ENCODE results near the gene BNC2. TPM values are rescaled to one million over a fixed set of nuclear protein-coding genes. Genes with fewer than 3 reads are reported as not detected.

The BNC2 gene
- total RNA-seq, 2 experiments from 2014 or later: not detected

DNA sequence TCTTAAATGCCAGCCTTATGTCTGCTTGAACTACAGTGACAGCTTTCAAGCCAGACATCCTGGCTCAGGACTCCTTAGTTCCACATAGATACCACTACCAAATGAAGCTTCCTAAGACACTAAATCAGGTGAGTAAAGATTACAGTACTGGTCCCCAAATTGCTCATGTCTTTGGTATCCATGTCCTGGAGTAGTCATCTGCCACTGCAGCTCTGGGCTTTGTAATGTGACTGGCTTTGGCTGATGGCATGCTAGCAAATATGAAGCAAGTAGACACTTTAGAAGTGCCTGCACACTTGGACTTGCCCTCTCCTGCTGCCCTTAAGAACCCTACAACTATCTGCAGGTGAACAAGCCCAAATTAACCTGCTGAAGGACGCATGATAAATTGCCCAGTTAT lies 334.9 kb downstream of the BNC2 start:
- TF ChIP-seq EZH2phosphoT487 (IDR thresholded peaks at IDR 0.05; ENCODE audit: borderline replicate concordance, low read depth, low read length): no peak
- TF ChIP-seq, protein P1, sequence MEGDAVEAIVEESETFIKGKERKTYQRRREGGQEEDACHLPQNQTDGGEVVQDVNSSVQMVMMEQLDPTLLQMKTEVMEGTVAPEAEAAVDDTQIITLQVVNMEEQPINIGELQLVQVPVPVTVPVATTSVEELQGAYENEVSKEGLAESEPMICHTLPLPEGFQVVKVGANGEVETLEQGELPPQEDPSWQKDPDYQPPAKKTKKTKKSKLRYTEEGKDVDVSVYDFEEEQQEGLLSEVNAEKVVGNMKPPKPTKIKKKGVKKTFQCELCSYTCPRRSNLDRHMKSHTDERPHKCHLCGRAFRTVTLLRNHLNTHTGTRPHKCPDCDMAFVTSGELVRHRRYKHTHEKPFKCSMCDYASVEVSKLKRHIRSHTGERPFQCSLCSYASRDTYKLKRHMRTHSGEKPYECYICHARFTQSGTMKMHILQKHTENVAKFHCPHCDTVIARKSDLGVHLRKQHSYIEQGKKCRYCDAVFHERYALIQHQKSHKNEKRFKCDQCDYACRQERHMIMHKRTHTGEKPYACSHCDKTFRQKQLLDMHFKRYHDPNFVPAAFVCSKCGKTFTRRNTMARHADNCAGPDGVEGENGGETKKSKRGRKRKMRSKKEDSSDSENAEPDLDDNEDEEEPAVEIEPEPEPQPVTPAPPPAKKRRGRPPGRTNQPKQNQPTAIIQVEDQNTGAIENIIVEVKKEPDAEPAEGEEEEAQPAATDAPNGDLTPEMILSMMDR (conservative IDR thresholded peaks at IDR 0.05; ENCODE audit: low read length): no peak
- ChIA-PET CTCF (ENCODE audit: unreplicated experiment) (no interaction called here), POLR2A (no interaction called here)
- no peaks in the 10 kb centered on the region for H3K9me2 ChIP-seq (ENCODE audit: insufficient read depth, low read length)
- H3K9me3 ChIP-seq (ENCODE audit: low read length): no peaks in the 10 kb centered on the region
- H3K4me3 ChIP-seq (ENCODE audit: low read depth, low read length, poor library complexity, severe bottlenecking): no peak overlapping the region
- intact Hi-C loops (cut with micrococcal nuclease; ENCODE audit: unreplicated experiment): no loop called here
- H3K79me2 ChIP-seq (ENCODE audit: insufficient read depth, low read depth, low read length): no peaks in the 10 kb centered on the region
- H2AFZ ChIP-seq (ENCODE audit: low read length): no peak overlapping the region
- BruUV-seq (replicated peaks): no TSS peak
- no peak for DNase-seq (ENCODE audit: low spot score)
- H3K4me2 ChIP-seq (ENCODE audit: low read length): no peak overlapping the region
- no peaks in the 10 kb centered on the region for H3K36me3 ChIP-seq (ENCODE audit: insufficient read depth, low read length)
- H3K27ac ChIP-seq (ENCODE audit: low read depth, low read length, poor library complexity, severe bottlenecking): no peak overlapping the region
- no peaks in the 10 kb centered on the region for H4K20me1 ChIP-seq (ENCODE audit: insufficient read depth, low read length)
- H3K4me1 ChIP-seq (ENCODE audit: insufficient read depth, low read length, poor library complexity, severe bottlenecking): no peaks in the 10 kb centered on the region

DNA sequence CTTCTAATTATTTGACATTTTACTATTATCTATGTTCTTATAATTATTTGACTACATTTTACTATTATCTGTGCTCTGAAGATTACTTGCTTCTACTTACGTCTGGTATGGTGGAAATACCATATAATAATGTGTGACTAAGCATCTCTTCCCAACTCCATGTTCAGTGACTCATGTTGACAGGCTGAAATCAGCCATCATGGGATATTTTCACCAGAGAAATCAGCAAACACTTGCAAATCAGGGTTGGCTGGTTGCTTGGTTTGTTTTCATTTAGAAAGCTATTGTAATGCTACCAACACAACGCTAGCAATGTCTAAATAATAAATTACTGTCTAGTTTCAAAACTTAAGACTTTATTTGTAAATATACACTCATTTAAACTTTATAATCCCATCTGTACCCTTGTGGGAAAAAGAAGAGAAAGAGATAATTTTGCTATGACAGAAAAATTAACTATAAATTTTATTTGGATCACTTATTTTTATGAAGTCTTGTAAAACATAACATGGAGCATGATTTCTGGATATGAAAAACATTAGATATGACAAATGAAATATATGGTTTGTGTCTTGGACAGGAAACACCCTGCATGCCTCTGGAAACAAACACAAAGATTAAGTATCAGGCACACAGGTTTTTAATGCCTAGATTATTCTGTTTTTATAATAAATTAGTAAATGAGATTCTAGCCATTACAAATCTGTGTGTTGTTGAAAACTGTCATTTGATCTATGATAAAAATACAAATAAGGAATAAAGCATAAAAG lies 337.6 kb downstream of the BNC2 start:
- H2AFZ ChIP-seq (ENCODE audit: low read length): no peak overlapping the region
- intact Hi-C loops (cut with micrococcal nuclease; ENCODE audit: unreplicated experiment): no loop called here
- H3K79me2 ChIP-seq (ENCODE audit: insufficient read depth, low read depth, low read length): no peaks in the 10 kb centered on the region
- no peaks in the 10 kb centered on the region for H4K20me1 ChIP-seq (ENCODE audit: insufficient read depth, low read length)
- no peaks in the 10 kb centered on the region for H3K9me3 ChIP-seq (ENCODE audit: low read length)
- H3K36me3 ChIP-seq (ENCODE audit: insufficient read depth, low read length): no peaks in the 10 kb centered on the region
- TF ChIP-seq, protein P1 (conservative IDR thresholded peaks at IDR 0.05; ENCODE audit: low read length): no peak
- TF ChIP-seq EZH2phosphoT487 (IDR thresholded peaks at IDR 0.05; ENCODE audit: borderline replicate concordance, low read depth, low read length): no peak
- no peaks in the 10 kb centered on the region for H3K4me1 ChIP-seq (ENCODE audit: insufficient read depth, low read length, poor library complexity, severe bottlenecking)
- DNase-seq (ENCODE audit: low spot score): no peak
- POLR2A ChIA-PET: no interaction called here
- H3K4me3 ChIP-seq (ENCODE audit: low read depth, low read length, poor library complexity, severe bottlenecking): no peak overlapping the region
- no TSS peak for BruUV-seq (replicated peaks)
- H3K4me2 ChIP-seq (ENCODE audit: low read length): no peak overlapping the region
- no peaks in the 10 kb centered on the region for H3K9me2 ChIP-seq (ENCODE audit: insufficient read depth, low read length)
- H3K27ac ChIP-seq (ENCODE audit: low read depth, low read length, poor library complexity, severe bottlenecking): no peak overlapping the region
- CTCF ChIA-PET (ENCODE audit: unreplicated experiment): no interaction called here

DNA sequence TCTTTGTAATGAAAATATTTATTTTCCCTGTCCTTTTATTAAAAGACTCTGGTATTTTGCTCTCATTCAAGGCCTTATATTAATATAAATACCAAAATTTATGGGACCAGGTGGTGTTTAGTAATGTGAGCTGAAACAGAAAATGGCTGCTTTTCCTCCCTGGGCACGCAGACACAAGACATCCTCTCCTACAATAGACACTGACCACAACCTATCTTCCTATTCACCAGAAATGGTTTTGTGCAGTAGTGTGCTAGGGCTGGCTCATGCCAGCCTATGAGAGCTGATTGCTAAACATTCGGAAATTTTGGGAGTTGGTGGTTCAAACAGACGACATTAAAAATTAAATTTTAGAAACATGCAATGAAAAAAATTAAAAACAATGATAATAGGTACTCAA lies 338.2 kb downstream of the BNC2 start:
- DNase-seq (ENCODE audit: low spot score): no peak
- no peaks in the 10 kb centered on the region for H3K79me2 ChIP-seq (ENCODE audit: insufficient read depth, low read depth, low read length)
- no peak overlapping the region for H3K27ac ChIP-seq (ENCODE audit: low read depth, low read length, poor library complexity, severe bottlenecking)
- ChIA-PET CTCF (ENCODE audit: unreplicated experiment) (no interaction called here), POLR2A (interaction anchor here (1.1 kb wide), 1 partner anchor 11 kb away, joined by 4 read pairs; no protein-coding TSS in a partner anchor)
- H3K9me2 ChIP-seq (ENCODE audit: insufficient read depth, low read length): no peaks in the 10 kb centered on the region
- no peak overlapping the region for H2AFZ ChIP-seq (ENCODE audit: low read length)
- intact Hi-C loops (cut with micrococcal nuclease; ENCODE audit: unreplicated experiment): no loop called here
- H3K4me2 ChIP-seq (ENCODE audit: low read length): no peak overlapping the region
- BruUV-seq (replicated peaks): no TSS peak
- H4K20me1 ChIP-seq (ENCODE audit: insufficient read depth, low read length): no peaks in the 10 kb centered on the region
- H3K9me3 ChIP-seq (ENCODE audit: low read length): no peaks in the 10 kb centered on the region
- no peaks in the 10 kb centered on the region for H3K36me3 ChIP-seq (ENCODE audit: insufficient read depth, low read length)
- no peaks in the 10 kb centered on the region for H3K4me1 ChIP-seq (ENCODE audit: insufficient read depth, low read length, poor library complexity, severe bottlenecking)
- TF ChIP-seq, protein P1 (conservative IDR thresholded peaks at IDR 0.05; ENCODE audit: low read length): no peak
- no peak for TF ChIP-seq EZH2phosphoT487 (IDR thresholded peaks at IDR 0.05; ENCODE audit: borderline replicate concordance, low read depth, low read length)
- no peak overlapping the region for H3K4me3 ChIP-seq (ENCODE audit: low read depth, low read length, poor library complexity, severe bottlenecking)

Data from OCI-LY7 (cell line).